Activated naive CD4-positive, alpha-beta T cell treated with Interleukin-2 at 50 U/mL for 16 hours (primary cell): ENCODE results near the gene FECH.
A peak's percentile ranks its signal among the peaks of the same experiment; 100 is the strongest.
"Not testable (repeated sequence)": the region's sequence is repeated elsewhere in the genome, so short reads cannot be mapped to it uniquely, and the experiment has no call there.

ENCODE experiments used
- DNase-seq: peaks from one replicate; pipeline ENCODE4 v3.0.0-alpha.2; 2020

The FECH gene

GRCh38 chr18:57586251-57587049 lies at the start of gene FECH:
FECH (minus strand) TSS chr18:57586702; CDS start chr18:57586620, 82 bp downstream.
- peak; percentile 71 for DNase-seq

- DNase-seq, result no peak
These were observed 48.7 kb upstream of the FECH start for GRCh38 chr18:57635003-57635822.

- no peak for DNase-seq
These were observed 45.2 kb upstream of the FECH start for GRCh38 chr18:57631697-57632096.

- DNase-seq, result no peak
These were observed 44.5 kb upstream of the FECH start for GRCh38 chr18:57630754-57631595.

GRCh38 chr18:57630002-57630753 lies 43.7 kb upstream of the FECH start:
- DNase-seq, result peak; percentile 95

GRCh38 chr18:57629422-57629821 lies 42.9 kb upstream of the FECH start:
- no peak for DNase-seq

GRCh38 chr18:57627488-57627887 lies 41.0 kb upstream of the FECH start:
- no peak for DNase-seq

- no peak for DNase-seq
These were observed 38.5 kb upstream of the FECH start for GRCh38 chr18:57624988-57625387.

- no peak for DNase-seq
These were observed 34.7 kb upstream of the FECH start for GRCh38 chr18:57621246-57621604.

GRCh38 chr18:57619876-57620275 lies 33.4 kb upstream of the FECH start:
- DNase-seq, result no peak

GRCh38 chr18:57618910-57619309 lies 32.4 kb upstream of the FECH start:
- no peak for DNase-seq

- DNase-seq, result no peak
These were observed 17.4 kb upstream of the FECH start for GRCh38 chr18:57603871-57604270.

GRCh38 chr18:57595347-57595746 lies 8.8 kb upstream of the FECH start:
- DNase-seq, result no peak

GRCh38 chr18:57592716-57593115 lies 6.2 kb upstream of the FECH start:
- not testable (repeated sequence) for DNase-seq

GRCh38 chr18:57589161-57589560 lies 2.7 kb upstream of the FECH start:
- DNase-seq, result no peak

GRCh38 chr18:57587098-57587661 lies 678 bp upstream of the FECH start:
- no peak for DNase-seq

- DNase-seq, result no peak
These were observed 649 bp downstream of the FECH start for GRCh38 chr18:57585855-57586250.

- DNase-seq, result no peak
These were observed 1.1 kb downstream of the FECH start for GRCh38 chr18:57585421-57585820.

GRCh38 chr18:57584444-57584843 lies 2.1 kb downstream of the FECH start:
- no peak for DNase-seq

- DNase-seq, result no peak
These were observed 3.1 kb downstream of the FECH start for GRCh38 chr18:57583297-57583835.

GRCh38 chr18:57581301-57581934 lies 5.1 kb downstream of the FECH start:
- DNase-seq, result no peak
